Activated T-cell treated with anti-CD3 and anti-CD28 coated beads for 48 hours (primary cell): ENCODE results near the gene SMIM1.

ENCODE experiments used
- DNase-seq: peaks from one replicate; pipeline ENCODE4 v3.0.0-alpha.2; 2020; ENCODE audit warnings: low read depth

SMIM1 gene

GRCh38 chr1:3822421-3822820 is 49.9 kb downstream of the SMIM1 start:
- DNase-seq = no peak

GRCh38 chr1:3824650-3825049 is 52.1 kb downstream of the SMIM1 start:
- DNase-seq = no peak

GRCh38 chr1:3825356-3825755 is 52.8 kb downstream of the SMIM1 start:
- no peak for DNase-seq
